GM12864 (cell line): ENCODE measurements around the gene NLGN4Y.

Experiments used
- DNase-seq: peaks from one replicate; pipeline ENCODE4 v3.0.0-alpha.2; 2011; ENCODE audit warnings: low read depth
- H3K4me3 ChIP-seq: 2 replicates; pipeline ENCODE4 v1.5.1; 2011; ENCODE audit warnings: mild to moderate bottlenecking, low read depth, low read length, control low read depth
- TF ChIP-seq, protein P1 (sequence below): IDR thresholded peaks from 2 replicates; pipeline ENCODE4 v1.5.1; 2011; ENCODE audit warnings: low read depth, mild to moderate bottlenecking, moderate library complexity, low read length, control low read depth, inconsistent platforms; ENCODE audit errors: missing control alignments

NLGN4Y gene

DNA sequence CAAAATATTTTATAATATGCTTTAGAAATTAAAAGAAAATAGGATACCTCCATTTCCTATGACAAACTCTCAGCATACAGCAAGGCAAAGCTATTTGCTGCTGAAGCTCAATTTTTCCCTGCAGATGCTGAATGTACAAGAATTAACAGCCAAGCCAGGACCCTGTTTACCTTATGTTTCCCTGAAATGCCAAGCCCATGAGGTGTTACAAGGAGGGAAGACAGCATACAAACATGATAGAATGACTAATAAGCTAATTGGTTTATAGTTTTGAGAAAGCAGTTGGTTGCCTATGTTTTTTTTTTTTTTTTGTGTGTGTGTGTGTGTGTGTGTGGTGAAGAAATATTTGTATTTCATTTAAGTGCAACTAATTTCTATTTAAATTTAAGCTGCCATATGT lies 113.2 kb downstream of the NLGN4Y start:
- no peak overlapping the region for H3K4me3 ChIP-seq
- TF ChIP-seq, protein P1, sequence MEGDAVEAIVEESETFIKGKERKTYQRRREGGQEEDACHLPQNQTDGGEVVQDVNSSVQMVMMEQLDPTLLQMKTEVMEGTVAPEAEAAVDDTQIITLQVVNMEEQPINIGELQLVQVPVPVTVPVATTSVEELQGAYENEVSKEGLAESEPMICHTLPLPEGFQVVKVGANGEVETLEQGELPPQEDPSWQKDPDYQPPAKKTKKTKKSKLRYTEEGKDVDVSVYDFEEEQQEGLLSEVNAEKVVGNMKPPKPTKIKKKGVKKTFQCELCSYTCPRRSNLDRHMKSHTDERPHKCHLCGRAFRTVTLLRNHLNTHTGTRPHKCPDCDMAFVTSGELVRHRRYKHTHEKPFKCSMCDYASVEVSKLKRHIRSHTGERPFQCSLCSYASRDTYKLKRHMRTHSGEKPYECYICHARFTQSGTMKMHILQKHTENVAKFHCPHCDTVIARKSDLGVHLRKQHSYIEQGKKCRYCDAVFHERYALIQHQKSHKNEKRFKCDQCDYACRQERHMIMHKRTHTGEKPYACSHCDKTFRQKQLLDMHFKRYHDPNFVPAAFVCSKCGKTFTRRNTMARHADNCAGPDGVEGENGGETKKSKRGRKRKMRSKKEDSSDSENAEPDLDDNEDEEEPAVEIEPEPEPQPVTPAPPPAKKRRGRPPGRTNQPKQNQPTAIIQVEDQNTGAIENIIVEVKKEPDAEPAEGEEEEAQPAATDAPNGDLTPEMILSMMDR: no peak
- no peak for DNase-seq

DNA sequence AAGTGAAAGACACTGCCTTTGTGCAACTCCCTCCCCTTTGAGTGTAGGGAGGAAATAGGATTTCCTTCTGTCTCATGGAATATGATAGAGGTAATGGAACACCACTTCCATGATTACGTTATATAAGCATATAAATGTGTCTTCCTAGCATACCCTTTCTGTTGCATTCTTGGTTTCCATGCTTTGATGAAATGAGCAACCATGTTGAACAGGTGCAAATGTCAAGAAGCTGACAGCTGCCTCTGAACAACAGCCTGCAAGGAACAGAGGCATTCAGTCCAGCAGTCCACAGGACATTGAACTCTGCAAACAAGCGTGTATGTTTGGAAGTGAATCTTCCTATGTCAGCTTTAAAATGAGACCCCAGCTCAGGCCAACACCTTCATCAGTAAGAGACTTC lies 117.5 kb downstream of the NLGN4Y start:
- DNase-seq: no peak
- TF ChIP-seq, protein P1: no peak

GRCh38 chrY:14644157-14644952 lies 120.0 kb downstream of the NLGN4Y start:
- DNase-seq: no peak
- H3K4me3 ChIP-seq: no peak overlapping the region
- TF ChIP-seq, protein P1: no peak

More for the DNA sequence above, 117.5 kb downstream of the NLGN4Y start:
- H3K4me3 ChIP-seq: no peak overlapping the region

DNA sequence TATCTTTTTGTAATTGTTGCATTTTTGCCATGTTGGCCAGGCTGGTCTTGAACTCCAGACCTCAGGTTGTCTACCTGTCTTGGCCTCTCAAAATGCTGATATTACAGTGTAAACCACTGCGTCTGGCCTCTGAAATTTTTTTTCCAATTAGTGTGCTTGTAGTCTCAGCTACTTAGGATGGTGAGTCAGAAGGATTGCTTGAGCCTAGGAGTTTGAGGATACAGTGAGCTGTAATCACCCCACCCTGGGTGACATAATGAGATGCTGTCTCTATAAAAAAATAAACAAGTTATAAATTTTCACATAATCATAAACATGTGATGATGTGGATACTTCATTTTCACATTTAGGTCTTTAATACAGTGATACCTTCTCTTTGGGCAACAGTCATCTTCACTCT lies 154.9 kb downstream of the NLGN4Y start:
- TF ChIP-seq, protein P1: no peak
- DNase-seq: no peak
- H3K4me3 ChIP-seq: no peak overlapping the region

DNA sequence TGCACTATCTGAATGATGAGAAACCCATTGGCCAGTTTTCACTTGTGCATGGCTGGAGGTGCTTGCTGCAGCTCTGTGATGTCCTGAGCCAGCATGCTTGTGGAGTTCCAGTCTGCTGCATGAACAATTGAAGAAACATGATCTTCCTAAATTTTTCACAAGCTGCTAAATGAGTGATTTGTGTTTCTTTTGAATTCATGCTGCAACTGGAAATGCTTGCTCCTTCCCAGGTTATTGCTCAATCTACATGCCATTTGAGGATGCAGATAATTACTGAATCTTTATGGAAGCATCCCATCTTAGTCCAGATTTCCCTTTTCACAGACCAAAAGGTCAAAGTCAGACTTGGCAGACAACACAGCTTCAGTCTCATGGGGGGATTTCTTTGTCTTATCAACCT lies 170.2 kb downstream of the NLGN4Y start:
- no peak for DNase-seq
- no peak overlapping the region for H3K4me3 ChIP-seq
- TF ChIP-seq, protein P1: no peak

DNA sequence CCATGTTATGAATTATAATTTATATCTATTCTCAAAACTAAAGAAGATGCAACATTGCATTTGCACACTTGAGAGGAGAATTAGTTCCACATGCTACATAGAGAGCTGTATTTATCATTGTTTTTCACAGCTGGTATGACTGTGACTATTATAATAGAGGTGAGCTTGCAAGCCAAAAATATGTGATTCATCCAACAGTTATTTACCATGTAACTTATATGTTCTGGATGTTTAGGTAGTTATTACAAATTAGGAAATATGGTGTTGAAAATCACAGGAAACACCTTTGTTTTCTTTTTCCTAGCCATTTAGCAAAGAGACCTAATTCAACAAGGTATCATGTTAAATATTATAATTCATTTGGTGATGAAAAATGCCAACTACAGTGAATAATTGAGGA lies 183.8 kb downstream of the NLGN4Y start:
- no peak for DNase-seq
- no peak overlapping the region for H3K4me3 ChIP-seq
- TF ChIP-seq, protein P1: no peak

DNA sequence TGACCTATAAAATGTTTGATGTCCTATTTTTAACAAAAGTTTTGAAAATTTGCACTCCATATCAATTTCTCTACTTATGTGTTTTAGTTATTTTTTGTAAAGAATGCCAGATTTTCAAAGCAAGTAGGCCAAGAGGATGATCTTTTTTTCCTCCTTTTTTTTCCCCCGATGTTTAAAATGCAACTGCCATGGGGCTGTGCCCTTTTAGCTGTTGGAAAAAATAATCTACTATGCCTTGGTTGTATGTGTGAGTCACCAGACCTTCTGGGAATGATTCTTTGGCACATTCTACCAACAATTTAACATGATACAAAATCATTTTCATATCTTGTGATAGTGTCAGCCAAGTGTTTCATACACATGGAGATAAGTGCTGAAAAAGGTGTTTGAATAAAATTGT lies 217.3 kb downstream of the NLGN4Y start:
- no peak overlapping the region for H3K4me3 ChIP-seq
- DNase-seq: no peak
- TF ChIP-seq, protein P1: no peak
